HFFc6 (cell line): Measurements from ENCODE around the gene LIMA1. TPM values are rescaled to one million over a fixed set of nuclear protein-coding genes. Genes with fewer than 3 reads are reported as not detected.
A peak's percentile ranks its signal among the peaks of the same experiment; 100 is the strongest.
"Not testable (repeated sequence)": the region's sequence is repeated elsewhere in the genome, so short reads cannot be mapped to it uniquely, and the experiment has no call there.

Experiments
- DNase-seq: peaks from one replicate; pipeline ENCODE4 v3.0.0-alpha.2; 2018
- H3K27ac Mint-ChIP-seq: 2 replicates; pipeline ENCODE4 v1.8.0; 2020; ENCODE audit warnings: mild to moderate bottlenecking, mixed read lengths
- H3K27me3 Mint-ChIP-seq: 2 replicates; pipeline ENCODE4 v1.8.0; 2021; ENCODE audit warnings: mild to moderate bottlenecking, moderate library complexity, mixed read lengths; ENCODE audit not compliant: insufficient read depth
- H3K36me3 Mint-ChIP-seq: 2 replicates; pipeline ENCODE4 v1.8.0; 2021; ENCODE audit warnings: low read depth, mixed read lengths
- H3K4me1 Mint-ChIP-seq: 2 replicates; pipeline ENCODE4 v1.8.0; 2020; ENCODE audit warnings: low read depth, mixed read lengths
- H3K4me3 Mint-ChIP-seq: 2 replicates; pipeline ENCODE4 v1.8.0; 2020; ENCODE audit warnings: mild to moderate bottlenecking, moderate library complexity, mixed read lengths
- H3K9me3 Mint-ChIP-seq: 2 replicates; pipeline ENCODE4 v1.8.0; 2020; ENCODE audit warnings: mild to moderate bottlenecking, mixed read lengths
- long read RNA-seq: library from polyadenylated mRNA; unstranded; transcript quantifications from one replicate; pipeline ENCODE4 v2.0.0, GENCODE V29; 2019
- total RNA-seq, 6 experiments: library from RNA; stranded (reverse); fragmentation: NEBNext Ultra II Directional; extraction: Animal tissue kit (Norgen Biotek cat#: 25700); gene quantifications; 2 replicates in 1 of 6; 3 replicates in 5 of 6; pipeline ENCODE4 v1.2.3, GENCODE V29; 2021
- TF ChIP-seq, protein P1 (sequence below): fragments of 200-600 bp; sonication (generic); IDR thresholded peaks from 2 replicates; pipeline ENCODE4 v1.5.0; 2021; ENCODE audit warnings: antibody characterized with exemption, mild to moderate bottlenecking

The LIMA1 gene
- 100 to 1,000 TPM; 259 to 335 (median 298) TPM for total RNA-seq
- long read RNA-seq, transcript LIMA1-215 (8 exons, 3,254 nt): major isoform, 333 of 563 reads
- long read RNA-seq, transcript LIMA1-214 (8 exons, 3,612 nt): minor isoform, 52 of 563 reads
- long read RNA-seq, transcript LIMA1-201 (11 exons, 3,706 nt): minor isoform, 10 of 563 reads
- long read RNA-seq, transcript LIMA1-216 (8 exons, 2,162 nt): minor isoform, 7 of 563 reads
- long read RNA-seq, partial matches to known transcripts: 32 of 563 reads
- long read RNA-seq, other reads (novel, unspliced or antisense): 119 of 563 reads

DNA sequence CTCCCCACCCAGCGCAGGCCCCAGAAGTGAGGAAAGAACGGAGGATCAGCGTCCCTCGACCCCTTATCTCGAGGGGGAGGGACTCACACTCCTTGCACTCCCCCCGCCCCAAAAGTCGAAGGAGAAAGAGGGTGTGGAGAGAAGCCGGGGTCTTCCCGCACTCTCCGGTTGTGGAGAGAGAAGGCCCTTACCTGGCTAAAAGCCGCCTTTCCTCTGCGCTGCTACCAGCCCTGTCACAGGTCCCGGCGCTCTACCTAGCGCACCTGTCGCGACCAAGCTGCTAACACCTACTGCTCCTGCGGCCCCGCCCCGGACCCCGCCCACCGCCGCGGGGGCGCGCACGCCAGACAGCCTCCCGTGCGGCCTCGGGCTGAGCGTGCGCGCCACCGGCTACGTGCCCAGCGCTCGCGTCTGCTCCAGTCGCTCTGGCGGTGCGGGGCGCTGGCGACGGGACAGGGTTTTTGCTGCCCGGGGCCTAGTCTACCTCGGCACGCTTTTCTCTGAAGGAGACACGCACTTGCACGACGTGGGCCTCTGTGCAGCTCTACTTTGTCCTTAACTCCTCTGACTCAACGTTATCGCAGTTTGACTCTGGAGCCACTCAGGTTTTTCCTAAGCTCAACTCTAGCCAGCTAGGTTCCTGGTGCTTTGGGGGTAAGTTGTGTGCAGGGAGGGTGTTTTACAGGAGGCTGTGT is at the start of gene LIMA1:
Gene LIMA1, minus strand, starts transcription at position 292 of the 695 bp plus-strand sequence. CDS start 34,769 bp downstream, outside the sequence.
- Mint-ChIP-seq H3K27me3 (no peaks in the 10 kb centered on the region), H3K36me3 (peaks cover 7% of the 10 kb centered on the region; the same call in 1 of the 2 replicates), H3K27ac (peak within 1 kb of the TSS; percentile 93), H3K4me1 (peaks cover 26% of the 10 kb centered on the region), H3K4me3 (peak within 1 kb of the TSS; percentile 91), H3K9me3 (no peaks in the 10 kb centered on the region)
- peak; percentile 82 for DNase-seq
- TF ChIP-seq, protein P1, sequence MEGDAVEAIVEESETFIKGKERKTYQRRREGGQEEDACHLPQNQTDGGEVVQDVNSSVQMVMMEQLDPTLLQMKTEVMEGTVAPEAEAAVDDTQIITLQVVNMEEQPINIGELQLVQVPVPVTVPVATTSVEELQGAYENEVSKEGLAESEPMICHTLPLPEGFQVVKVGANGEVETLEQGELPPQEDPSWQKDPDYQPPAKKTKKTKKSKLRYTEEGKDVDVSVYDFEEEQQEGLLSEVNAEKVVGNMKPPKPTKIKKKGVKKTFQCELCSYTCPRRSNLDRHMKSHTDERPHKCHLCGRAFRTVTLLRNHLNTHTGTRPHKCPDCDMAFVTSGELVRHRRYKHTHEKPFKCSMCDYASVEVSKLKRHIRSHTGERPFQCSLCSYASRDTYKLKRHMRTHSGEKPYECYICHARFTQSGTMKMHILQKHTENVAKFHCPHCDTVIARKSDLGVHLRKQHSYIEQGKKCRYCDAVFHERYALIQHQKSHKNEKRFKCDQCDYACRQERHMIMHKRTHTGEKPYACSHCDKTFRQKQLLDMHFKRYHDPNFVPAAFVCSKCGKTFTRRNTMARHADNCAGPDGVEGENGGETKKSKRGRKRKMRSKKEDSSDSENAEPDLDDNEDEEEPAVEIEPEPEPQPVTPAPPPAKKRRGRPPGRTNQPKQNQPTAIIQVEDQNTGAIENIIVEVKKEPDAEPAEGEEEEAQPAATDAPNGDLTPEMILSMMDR: peak; percentile 61

DNA sequence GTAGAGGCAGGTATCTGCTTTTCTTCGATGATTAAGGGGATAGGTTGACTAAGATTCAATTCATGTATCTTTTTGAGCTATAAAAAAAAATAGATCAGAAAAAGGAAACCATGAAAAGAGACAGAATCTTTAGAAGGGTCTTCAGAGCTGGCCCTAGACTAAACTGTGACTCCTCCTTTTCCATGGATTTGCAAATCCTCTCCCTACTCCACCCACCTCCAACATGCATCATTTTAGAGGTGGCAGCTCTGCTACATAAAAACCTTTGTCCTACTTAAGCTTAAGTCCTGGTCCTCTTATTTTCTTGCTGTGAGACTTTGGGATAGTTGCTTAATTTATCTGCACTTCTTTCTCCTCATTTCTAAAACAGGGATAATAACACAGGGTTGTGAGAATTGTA is 48.4 kb upstream of the LIMA1 start:
- H3K4me3 Mint-ChIP-seq: no peak overlapping the region

DNA sequence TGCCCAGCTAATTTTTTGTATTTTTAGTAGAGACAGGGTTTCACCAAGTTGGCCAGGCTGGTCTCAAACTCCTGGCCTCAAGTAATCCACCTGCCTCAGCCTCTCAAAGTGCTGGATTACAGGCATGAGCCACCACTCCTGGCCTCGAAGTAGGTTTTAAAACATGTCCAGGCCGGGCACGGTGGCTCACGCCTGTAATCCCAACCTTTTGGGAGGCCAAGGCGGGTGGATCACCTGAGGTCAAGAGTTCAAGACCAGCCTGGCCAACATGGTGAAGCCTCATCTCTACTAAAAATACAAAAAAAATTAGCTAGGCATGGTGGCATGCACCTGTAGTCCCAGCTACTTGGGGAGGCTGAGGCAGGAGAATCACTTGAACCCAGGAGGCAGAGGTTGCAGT is 45.3 kb upstream of the LIMA1 start:
- not testable (repeated sequence) for H3K9me3 Mint-ChIP-seq, H3K4me3 Mint-ChIP-seq, H3K27me3 Mint-ChIP-seq, H3K27ac Mint-ChIP-seq, H3K36me3 Mint-ChIP-seq, DNase-seq
- peaks cover 28% of the 10 kb centered on the region for H3K4me1 Mint-ChIP-seq

More for the DNA sequence above, 48.4 kb upstream of the LIMA1 start:
- no peak overlapping the region for H3K27ac Mint-ChIP-seq
- peaks cover 27% of the 10 kb centered on the region for H3K4me1 Mint-ChIP-seq
- H3K9me3 Mint-ChIP-seq: no peaks in the 10 kb centered on the region
- TF ChIP-seq, protein P1: no peak
- H3K27me3 Mint-ChIP-seq: no peaks in the 10 kb centered on the region; the same call in 1 of the 2 replicates
- no peaks in the 10 kb centered on the region for H3K36me3 Mint-ChIP-seq
- DNase-seq: no peak

DNA sequence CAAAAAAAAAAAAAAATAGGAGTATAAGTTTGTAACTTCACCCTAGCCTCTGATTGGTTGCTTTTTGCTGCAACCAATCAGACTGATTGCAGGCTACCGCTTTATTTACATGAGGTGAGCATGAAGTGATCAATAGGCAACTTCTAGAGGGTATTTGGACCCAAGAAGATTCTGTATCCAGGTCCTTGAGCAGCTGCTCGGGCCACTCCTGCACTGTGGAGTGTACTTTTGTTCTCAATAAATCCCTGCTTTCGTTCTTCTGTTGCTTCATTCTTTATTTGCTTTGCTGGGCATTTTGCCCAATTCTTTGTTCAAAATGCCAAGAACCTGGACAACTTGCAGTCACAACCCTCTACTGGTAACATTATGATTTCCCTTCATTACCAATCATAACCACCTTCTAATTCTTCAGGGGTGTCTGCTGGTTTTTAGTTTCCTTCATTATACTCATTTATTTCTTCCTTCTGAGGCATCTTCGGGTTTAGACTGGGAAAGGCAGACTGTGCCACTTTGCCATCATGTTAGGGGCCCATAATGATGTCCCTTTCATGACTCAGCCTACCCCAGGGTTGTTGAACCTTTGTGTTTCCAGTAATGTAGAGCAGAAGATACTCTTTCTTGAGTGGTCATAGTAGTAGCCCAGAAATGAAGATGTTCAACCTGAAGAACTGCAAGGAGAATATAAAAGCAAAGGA is 43.4 kb upstream of the LIMA1 start:
- Mint-ChIP-seq H3K27me3 (no peaks in the 10 kb centered on the region), H3K4me3 (no peak overlapping the region), H3K27ac (no peak overlapping the region), H3K9me3 (no peaks in the 10 kb centered on the region), H3K4me1 (peaks cover 28% of the 10 kb centered on the region), H3K36me3 (peaks cover 8% of the 10 kb centered on the region)
- TF ChIP-seq, protein P1: no peak
- DNase-seq: peak; percentile 19

DNA sequence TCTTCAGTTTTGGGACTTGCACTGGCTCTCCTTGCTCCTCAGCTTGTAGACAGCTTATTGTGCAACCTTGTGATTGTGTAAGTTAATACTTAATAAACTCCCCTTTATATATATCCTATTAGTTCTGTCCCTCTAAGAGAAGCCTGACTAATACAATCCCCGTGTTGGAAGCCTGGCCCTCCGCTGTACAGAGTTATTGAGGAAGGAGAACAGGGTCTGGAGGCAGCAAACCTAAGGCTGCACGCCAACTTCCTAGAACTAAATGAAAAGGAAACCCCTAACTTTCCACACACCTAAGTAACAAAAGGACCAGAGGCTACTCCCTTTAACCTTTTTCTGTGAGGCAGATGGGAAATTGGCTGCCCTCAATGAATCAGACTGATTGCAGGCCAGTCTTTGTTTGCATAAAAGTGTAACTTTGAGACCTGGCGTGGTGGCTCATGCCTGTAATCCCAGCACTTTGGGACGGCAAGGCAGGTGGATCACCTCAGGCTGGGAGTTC is 42.6 kb upstream of the LIMA1 start:
- Mint-ChIP-seq H3K27me3 (no peaks in the 10 kb centered on the region), H3K4me1 (peaks cover 20% of the 10 kb centered on the region), H3K4me3 (no peak overlapping the region), H3K9me3 (no peaks in the 10 kb centered on the region), H3K36me3 (peaks cover 8% of the 10 kb centered on the region), H3K27ac (no peak overlapping the region)
- TF ChIP-seq, protein P1: no peak
- DNase-seq: no peak

DNA sequence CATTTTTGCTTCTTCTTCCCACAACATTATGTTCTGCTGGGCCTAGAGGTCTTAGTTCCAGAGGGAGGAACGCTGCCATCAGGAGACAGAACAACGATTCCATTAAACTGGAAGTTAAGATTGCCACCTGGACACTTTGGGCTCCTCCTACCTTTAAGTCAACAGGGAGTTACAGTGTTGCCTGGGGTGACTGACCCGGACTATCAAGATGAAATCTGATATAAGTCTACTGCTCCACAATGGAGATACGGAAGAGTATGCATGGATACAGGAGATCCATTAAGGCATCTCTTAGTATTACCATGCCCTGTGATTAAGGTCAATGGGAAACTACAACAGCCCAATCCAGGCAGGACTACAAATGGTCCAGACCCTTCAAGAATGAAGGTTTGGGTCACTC is 41.5 kb upstream of the LIMA1 start:
- H3K27ac Mint-ChIP-seq, H3K4me3 Mint-ChIP-seq, H3K27me3 Mint-ChIP-seq, DNase-seq, H3K9me3 Mint-ChIP-seq, H3K36me3 Mint-ChIP-seq: not testable (repeated sequence)
- H3K4me1 Mint-ChIP-seq: peaks cover 15% of the 10 kb centered on the region

DNA sequence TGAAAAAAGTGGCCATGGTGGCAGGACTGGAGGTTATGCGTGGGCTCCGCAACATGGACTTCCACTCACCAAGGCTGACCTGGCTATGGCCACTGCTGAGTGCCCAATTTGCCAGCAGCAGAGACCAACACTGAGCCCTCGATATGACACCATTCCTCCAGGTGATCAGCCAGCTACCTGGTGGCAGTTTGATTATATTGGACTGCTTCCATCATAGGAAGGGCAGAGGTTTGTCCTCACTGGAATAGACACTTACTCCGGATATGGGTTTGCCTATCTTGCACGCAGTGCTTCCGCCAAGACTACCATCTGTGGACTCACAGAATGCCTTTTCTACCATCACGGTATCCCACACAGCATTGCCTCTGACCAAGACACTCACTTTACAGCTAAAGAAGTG is 40.8 kb upstream of the LIMA1 start:
- not testable (repeated sequence) for H3K27me3 Mint-ChIP-seq, H3K4me3 Mint-ChIP-seq, H3K27ac Mint-ChIP-seq, DNase-seq, H3K9me3 Mint-ChIP-seq, H3K36me3 Mint-ChIP-seq
- peaks cover 15% of the 10 kb centered on the region for H3K4me1 Mint-ChIP-seq
